ENCODE data around the gene ARL10. TPM values are rescaled to one million over a fixed set of nuclear protein-coding genes. Genes with fewer than 3 reads are reported as not detected.

The ARL10 gene
- total RNA-seq, 1 donor from 2014 or later: 33.7 TPM

DNA sequence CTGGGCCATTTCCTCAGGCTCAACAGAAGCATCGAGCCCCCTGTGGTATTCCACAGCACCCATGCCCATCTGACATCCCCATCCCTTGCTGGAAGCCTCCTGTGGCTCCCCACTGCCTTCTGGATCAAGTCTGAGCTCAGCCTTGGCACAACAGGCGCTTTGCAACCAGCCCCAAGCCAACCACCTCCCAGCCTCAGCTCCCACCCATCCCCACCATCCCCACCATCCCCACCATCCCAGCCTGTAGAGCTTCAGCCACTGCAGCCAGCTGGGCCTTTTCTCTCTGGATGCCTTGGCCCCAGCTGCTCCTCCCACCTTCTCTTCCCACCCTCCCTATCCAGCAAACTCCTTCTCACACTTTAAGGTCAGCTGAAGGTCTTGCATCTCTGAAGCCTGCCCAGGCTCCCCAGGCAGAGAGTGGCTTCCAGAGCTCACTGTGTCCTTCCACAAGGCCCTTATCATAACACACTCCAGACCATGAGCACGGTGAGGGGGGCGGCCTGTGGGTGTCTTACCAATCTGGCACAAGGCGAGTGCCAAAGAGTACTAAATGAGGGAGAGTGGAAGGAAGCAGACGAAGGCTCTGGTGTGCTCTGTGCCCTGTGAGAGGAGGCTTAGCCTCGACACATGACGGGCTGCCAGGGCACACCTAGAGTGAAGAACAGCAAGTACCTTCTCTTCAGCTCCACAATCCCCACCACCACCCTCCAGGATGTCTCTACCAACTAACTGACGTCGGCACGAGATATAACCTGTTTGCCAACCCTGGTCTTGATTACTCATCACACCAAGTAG is 29.8 kb downstream of the ARL10 start:
- Mint-ChIP-seq H3K27ac (ENCODE audit: unreplicated experiment) (no peak overlapping the region), H3K27me3 (ENCODE audit: low read depth) (no peaks in the 10 kb centered on the region), H3K4me1 (ENCODE audit: low read depth) (no peaks in the 10 kb centered on the region), H3K4me3 (ENCODE audit: unreplicated experiment) (no peak overlapping the region), H3K36me3 (ENCODE audit: low read depth) (peaks cover 18% of the 10 kb centered on the region), H3K9me3 (ENCODE audit: low read depth) (no peaks in the 10 kb centered on the region)
- no peak for DNase-seq (ENCODE audit: low spot score)
- TF ChIP-seq, protein P1, sequence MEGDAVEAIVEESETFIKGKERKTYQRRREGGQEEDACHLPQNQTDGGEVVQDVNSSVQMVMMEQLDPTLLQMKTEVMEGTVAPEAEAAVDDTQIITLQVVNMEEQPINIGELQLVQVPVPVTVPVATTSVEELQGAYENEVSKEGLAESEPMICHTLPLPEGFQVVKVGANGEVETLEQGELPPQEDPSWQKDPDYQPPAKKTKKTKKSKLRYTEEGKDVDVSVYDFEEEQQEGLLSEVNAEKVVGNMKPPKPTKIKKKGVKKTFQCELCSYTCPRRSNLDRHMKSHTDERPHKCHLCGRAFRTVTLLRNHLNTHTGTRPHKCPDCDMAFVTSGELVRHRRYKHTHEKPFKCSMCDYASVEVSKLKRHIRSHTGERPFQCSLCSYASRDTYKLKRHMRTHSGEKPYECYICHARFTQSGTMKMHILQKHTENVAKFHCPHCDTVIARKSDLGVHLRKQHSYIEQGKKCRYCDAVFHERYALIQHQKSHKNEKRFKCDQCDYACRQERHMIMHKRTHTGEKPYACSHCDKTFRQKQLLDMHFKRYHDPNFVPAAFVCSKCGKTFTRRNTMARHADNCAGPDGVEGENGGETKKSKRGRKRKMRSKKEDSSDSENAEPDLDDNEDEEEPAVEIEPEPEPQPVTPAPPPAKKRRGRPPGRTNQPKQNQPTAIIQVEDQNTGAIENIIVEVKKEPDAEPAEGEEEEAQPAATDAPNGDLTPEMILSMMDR (IDR thresholded peaks at IDR 0.05): no peak

DNA sequence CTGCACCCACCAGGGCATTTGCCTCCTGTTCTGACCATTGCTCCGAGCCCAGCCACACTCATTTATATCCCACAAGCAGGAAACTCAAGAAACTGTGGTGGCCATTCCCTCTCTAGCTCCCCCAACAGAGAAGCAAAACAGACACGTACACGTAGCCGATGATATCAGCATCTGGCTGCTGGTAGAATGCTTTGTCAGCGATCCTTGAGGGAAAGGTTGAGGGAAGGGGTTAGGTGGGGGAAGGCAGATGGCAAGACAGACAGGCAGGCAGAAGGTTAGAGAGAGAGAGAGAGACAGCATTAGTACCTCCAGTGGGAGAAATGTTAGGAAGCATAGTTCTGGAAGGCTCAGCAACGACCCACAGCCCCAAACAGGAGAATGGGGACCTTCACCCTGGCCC is 31.0 kb downstream of the ARL10 start:
- no peak overlapping the region for H3K27ac Mint-ChIP-seq (ENCODE audit: unreplicated experiment)
- H3K9me3 Mint-ChIP-seq (ENCODE audit: low read depth): no peaks in the 10 kb centered on the region
- no peak for DNase-seq (ENCODE audit: low spot score)
- H3K27me3 Mint-ChIP-seq (ENCODE audit: low read depth): no peaks in the 10 kb centered on the region
- TF ChIP-seq, protein P1 (IDR thresholded peaks at IDR 0.05): no peak
- H3K4me1 Mint-ChIP-seq (ENCODE audit: low read depth): peaks cover 11% of the 10 kb centered on the region
- H3K4me3 Mint-ChIP-seq (ENCODE audit: unreplicated experiment): no peak overlapping the region
- H3K36me3 Mint-ChIP-seq (ENCODE audit: low read depth): peaks cover 17% of the 10 kb centered on the region

DNA sequence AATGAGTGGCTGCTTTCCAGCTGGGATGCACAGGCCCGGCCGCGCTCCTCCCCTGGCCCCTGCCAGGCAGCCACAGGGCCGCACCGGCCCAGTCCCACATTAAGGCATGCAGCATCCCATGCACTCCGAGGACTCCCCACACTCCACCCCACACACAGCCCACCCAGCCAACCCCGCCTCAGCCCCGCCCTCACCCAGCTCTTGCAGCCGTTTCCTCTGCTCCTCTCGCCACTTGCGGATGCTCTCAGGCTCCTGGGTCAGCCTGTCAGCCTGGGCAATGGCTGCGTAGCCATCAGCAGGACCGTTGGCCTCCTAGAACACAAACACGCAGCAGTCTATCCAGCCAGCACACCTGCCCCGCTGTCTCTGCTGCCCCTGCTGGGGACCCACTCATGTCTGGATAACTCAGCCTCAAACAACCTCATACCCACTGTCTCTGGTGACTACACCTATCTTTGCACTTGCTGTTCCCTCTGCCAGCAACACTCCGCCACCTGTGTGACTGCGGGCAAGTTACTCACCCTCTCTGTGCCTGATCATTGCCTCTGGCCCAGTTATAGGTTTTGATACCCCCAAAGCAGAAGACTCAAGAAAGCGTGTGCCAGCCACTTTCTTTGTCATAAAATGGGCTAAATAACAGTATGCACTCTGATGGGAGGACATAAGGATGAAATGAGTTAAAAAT is 32.6 kb downstream of the ARL10 start:
- H3K27me3 Mint-ChIP-seq (ENCODE audit: low read depth): no peaks in the 10 kb centered on the region
- no peak overlapping the region for H3K4me3 Mint-ChIP-seq (ENCODE audit: unreplicated experiment)
- H3K36me3 Mint-ChIP-seq (ENCODE audit: low read depth): peaks cover 11% of the 10 kb centered on the region
- no peak for DNase-seq (ENCODE audit: low spot score)
- TF ChIP-seq, protein P1 (IDR thresholded peaks at IDR 0.05): no peak
- no peak overlapping the region for H3K27ac Mint-ChIP-seq (ENCODE audit: unreplicated experiment)
- peaks cover 20% of the 10 kb centered on the region for H3K4me1 Mint-ChIP-seq (ENCODE audit: low read depth)
- H3K9me3 Mint-ChIP-seq (ENCODE audit: low read depth): no peaks in the 10 kb centered on the region

DNA sequence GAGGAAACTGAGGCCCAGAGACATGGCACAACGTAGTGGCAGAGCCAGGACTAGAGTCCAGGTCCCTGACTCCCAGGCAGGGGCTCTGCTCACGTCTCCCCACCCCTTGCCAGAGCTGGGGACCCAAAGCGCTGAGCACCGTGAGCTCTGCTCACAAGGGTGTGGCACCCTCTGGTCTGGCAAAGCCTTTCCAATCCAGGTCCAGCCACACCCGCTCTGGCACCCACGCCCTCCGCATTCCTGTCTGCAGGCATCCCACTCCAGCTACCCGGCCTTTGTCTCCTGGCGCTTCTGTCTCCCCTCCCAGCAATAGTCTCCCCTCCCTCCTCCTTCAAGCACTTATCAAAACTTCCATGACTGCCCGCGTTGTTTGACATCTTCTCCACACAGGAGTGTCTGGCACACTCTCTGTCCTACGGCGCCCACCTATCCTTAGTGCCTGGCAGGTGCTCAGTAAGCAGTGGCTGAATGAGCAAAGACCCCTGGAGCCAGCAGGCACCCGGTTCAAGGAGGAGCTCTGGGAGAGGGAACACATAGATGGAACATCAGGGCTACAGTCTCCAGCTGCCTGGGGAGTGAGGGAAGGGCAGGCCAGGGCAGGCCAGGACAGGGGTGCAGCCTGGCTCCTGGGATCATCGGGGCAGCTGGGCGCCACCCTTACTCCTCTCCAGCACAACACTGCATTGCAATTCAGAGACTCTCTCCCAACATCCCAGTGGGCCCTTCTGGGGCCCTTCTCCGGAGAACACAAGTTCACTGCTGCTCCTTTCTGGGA is 35.3 kb downstream of the ARL10 start:
- Mint-ChIP-seq H3K36me3 (ENCODE audit: low read depth) (peaks cover 12% of the 10 kb centered on the region), H3K27ac (ENCODE audit: unreplicated experiment) (no peak overlapping the region), H3K4me1 (ENCODE audit: low read depth) (peaks cover 20% of the 10 kb centered on the region), H3K4me3 (ENCODE audit: unreplicated experiment) (no peak overlapping the region), H3K27me3 (ENCODE audit: low read depth) (no peaks in the 10 kb centered on the region), H3K9me3 (ENCODE audit: low read depth) (no peaks in the 10 kb centered on the region)
- DNase-seq (ENCODE audit: low spot score): no peak
- TF ChIP-seq, protein P1 (IDR thresholded peaks at IDR 0.05): no peak

Data from chondrocyte (in vitro differentiated cells).